Tibial artery (tissue), 4 donors: ENCODE results near the gene NUDT8.

Source experiments
- DNase-seq, 2 donors: peaks; one replicate each; pipeline ENCODE4 v3.0.0-alpha.2; 2019
- H3K27ac ChIP-seq, 2 donors: fragments of 200-600 bp; sonication (generic) in 1 of 2; 1 replicate in 1 of 2; 2 replicates in 1 of 2; pipeline ENCODE4 v1.5.1; 2018 to 2019; ENCODE audit warnings: mild to moderate bottlenecking in 1 of 2
- H3K27me3 ChIP-seq, 2 donors: fragments of 200-600 bp; sonication (generic) in 1 of 2; one replicate each; pipeline versions ENCODE4 v1.5.1 to v1.6.0; 2016 to 2019
- H3K36me3 ChIP-seq, 3 donors: fragments of 200-600 bp; sonication (generic) in 2 of 3; one replicate each; pipeline ENCODE4 v1.5.1; 2016 to 2019; ENCODE audit warnings: mild to moderate bottlenecking in 2 of 3
- H3K4me1 ChIP-seq, 4 donors: fragments of 200-600 bp; sonication (generic) in 2 of 4; 1 replicate in 3 of 4; 2 replicates in 1 of 4; pipeline ENCODE4 v1.5.1; 2016 to 2019
- H3K4me3 ChIP-seq, 2 donors: fragments of 200-600 bp; sonication (generic) in 1 of 2; 1 replicate in 1 of 2; 2 replicates in 1 of 2; pipeline ENCODE4 v1.5.1; 2018 to 2019; ENCODE audit warnings: mild to moderate bottlenecking in 2 of 2
- H3K9me3 ChIP-seq, 3 donors: fragments of 200-600 bp; sonication (generic) in 1 of 3; one replicate each; pipeline ENCODE4 v1.5.1; 2016 to 2019
- CTCF ChIP-seq, 2 experiments: fragments of 200-600 bp in 1 of 2; fragments of 450-650 bp in 1 of 2; IDR thresholded peaks; one replicate each; pipeline ENCODE4 v1.5.1; 2017 to 2019; ENCODE audit warnings: antibody characterized with exemption in 2 of 2, mild to moderate bottlenecking in 1 of 2, moderate library complexity in 1 of 2
- intact Hi-C: fragments of 100-400 bp; cut with DNase I; formaldehyde crosslinking; loops from one replicate; pipeline ENCODE4 v1.15.0; 2023; ENCODE audit warnings: low total_unique reads

NUDT8 gene

GRCh38 chr11:67666303-67666645 is 36.5 kb upstream of the NUDT8 start:
- Histone ChIP-seq H3K9me3 (no peaks in the 10 kb centered on the region), H3K27me3 (peaks cover 0 to 26% of the 10 kb centered on the region in 2 donors), H3K27ac (no peak overlapping the region), H3K36me3 (no peaks in the 10 kb centered on the region), H3K4me1 (no peaks in the 10 kb centered on the region), H3K4me3 (no peak overlapping the region)
- no peak for DNase-seq
- no peak for TF ChIP-seq CTCF (IDR thresholded peaks at IDR 0.05)
- intact Hi-C loops = no loop called here

- Histone ChIP-seq H3K36me3 (no peaks in the 10 kb centered on the region), H3K9me3 (no peaks in the 10 kb centered on the region), H3K4me3 (no peak overlapping the region), H3K4me1 (no peaks in the 10 kb centered on the region), H3K27ac (no peak overlapping the region), H3K27me3 (peaks cover 0 to 20% of the 10 kb centered on the region in 2 donors)
- TF ChIP-seq CTCF (IDR thresholded peaks at IDR 0.05) = no peak
- DNase-seq = peak in 1 of 2 donors; percentile 54
- intact Hi-C loops = no loop called here
Observed at GRCh38 chr11:67665541-67666302, 36.0 kb upstream of the NUDT8 start.

GRCh38 chr11:67664696-67665540 is 35.2 kb upstream of the NUDT8 start:
- Histone ChIP-seq H3K4me3 (no peak overlapping the region), H3K36me3 (no peaks in the 10 kb centered on the region), H3K4me1 (no peaks in the 10 kb centered on the region), H3K27me3 (peaks cover 0 to 18% of the 10 kb centered on the region in 2 donors), H3K27ac (no peak overlapping the region), H3K9me3 (no peaks in the 10 kb centered on the region)
- intact Hi-C loops = no loop called here
- no peak for TF ChIP-seq CTCF (IDR thresholded peaks at IDR 0.05)
- peak in 1 of 2 donors; percentile 63 for DNase-seq

- H3K27ac ChIP-seq = no peak overlapping the region
- intact Hi-C loops = no loop called here
- H3K36me3 ChIP-seq = no peaks in the 10 kb centered on the region
- no peak for TF ChIP-seq CTCF (IDR thresholded peaks at IDR 0.05)
- H3K27me3 ChIP-seq = peaks cover 0 to 18% of the 10 kb centered on the region in 2 donors
- DNase-seq = peak in 1 of 2 donors; percentile 48
- no peak overlapping the region for H3K4me3 ChIP-seq
- no peaks in the 10 kb centered on the region for H3K4me1 ChIP-seq
- no peaks in the 10 kb centered on the region for H3K9me3 ChIP-seq
Observed at GRCh38 chr11:67664213-67664585, 34.5 kb upstream of the NUDT8 start.

- no peak for TF ChIP-seq CTCF (IDR thresholded peaks at IDR 0.05)
- Histone ChIP-seq H3K36me3 (no peaks in the 10 kb centered on the region), H3K9me3 (no peaks in the 10 kb centered on the region), H3K27me3 (peaks cover 0 to 18% of the 10 kb centered on the region in 2 donors), H3K4me3 (no peak overlapping the region), H3K27ac (no peak overlapping the region), H3K4me1 (no peaks in the 10 kb centered on the region)
- intact Hi-C loops = no loop called here
- peak in 1 of 2 donors; percentile 55 for DNase-seq
Observed at GRCh38 chr11:67663532-67664212, 33.9 kb upstream of the NUDT8 start.
